NCI-H226 (cell line): ENCODE measurements around the gene BRSK1.

Source experiments
- DNase-seq: peaks from one replicate; pipeline ENCODE4 v3.0.0-alpha.2; 2015

BRSK1 gene

GRCh38 chr19:55275851-55276719, 7.7 kb upstream of the BRSK1 start:
- DNase-seq, result no peak

- no peak for DNase-seq
Measured at GRCh38 chr19:55276720-55277430, 6.9 kb upstream of the BRSK1 start.

DNA sequence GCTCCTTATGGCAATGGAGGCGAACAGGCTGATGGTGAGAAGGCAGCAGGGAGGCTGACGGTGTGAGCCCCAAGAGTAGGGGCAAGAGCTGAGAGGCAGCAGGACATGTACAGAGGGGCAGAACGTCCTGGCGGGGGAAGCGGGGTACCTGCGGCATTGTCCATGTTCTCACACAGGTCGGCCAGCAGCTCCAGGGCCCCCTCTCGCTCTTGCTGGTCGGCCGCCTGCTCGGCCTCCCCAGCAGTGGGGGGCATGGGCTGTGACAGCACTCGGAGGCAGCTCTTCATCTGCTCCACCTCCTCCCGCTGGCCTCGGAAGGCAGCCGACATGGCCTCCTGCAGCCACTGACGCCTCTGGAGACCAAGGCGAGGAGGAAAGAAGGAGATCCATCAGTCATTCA, 6.3 kb upstream of the BRSK1 start:
- no peak for DNase-seq

DNA sequence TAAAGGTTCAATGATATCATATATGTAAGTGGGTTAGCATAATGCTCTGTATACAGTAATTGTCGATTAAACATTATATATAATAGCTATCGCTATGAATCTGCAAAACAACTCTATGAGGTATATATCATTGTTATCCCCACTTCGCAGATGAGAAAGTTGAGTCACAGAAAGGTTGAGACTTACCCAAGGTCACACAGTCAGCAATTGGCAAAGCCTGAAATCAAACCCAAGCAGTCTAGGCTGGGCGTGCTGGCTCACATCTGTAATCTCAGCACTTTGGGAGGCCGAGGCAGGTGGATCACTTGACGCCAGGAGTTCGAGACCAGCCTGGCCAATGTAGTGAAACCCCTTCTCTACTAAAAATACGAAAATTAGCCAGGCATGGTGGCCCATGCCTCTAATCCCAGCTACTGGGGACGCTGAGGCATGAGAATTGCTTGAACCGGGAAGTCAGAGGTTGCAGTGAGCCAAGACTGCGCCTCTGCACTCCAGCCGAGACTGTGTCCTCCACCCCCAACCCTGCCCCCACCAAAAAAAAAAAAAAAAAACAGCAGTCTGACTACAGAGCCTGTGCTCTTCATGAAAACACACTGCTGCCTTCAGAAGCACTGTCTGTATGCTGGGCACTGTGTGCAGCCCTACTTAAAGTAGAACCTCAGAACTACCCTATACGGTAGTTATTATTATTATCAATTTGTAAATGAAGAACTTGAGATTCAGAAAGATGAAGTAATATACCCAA, 5.2 kb upstream of the BRSK1 start:
- no peak for DNase-seq

DNA sequence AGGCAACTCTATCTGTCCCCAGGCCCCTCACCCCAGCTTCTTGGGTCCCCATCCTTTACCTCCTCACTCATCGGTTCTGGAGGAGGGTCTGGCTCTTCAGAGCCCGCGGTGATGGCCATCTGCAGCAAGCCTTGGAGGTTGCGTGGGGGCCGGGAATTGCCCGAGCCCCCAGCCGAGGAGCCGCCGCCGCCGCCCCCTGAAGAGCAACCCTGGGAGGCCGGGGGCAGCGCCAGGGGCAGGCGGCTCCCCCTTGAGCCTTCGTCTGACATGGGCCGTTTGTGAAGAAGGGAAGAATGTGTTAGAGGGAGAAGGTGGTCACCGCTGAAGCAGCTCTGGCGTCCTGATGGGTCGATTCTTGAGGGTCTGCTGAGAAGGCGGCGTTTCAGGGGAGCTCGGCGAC, 4.5 kb upstream of the BRSK1 start:
- no peak for DNase-seq

- peak; percentile 98 for DNase-seq
Measured at GRCh38 chr19:55279770-55280643, 3.8 kb upstream of the BRSK1 start, which contains the start of gene HSPBP1. Gene HSPBP1 (minus strand): TSS chr19:55280110. CDS start chr19:55279608, 502 bp downstream.

DNA sequence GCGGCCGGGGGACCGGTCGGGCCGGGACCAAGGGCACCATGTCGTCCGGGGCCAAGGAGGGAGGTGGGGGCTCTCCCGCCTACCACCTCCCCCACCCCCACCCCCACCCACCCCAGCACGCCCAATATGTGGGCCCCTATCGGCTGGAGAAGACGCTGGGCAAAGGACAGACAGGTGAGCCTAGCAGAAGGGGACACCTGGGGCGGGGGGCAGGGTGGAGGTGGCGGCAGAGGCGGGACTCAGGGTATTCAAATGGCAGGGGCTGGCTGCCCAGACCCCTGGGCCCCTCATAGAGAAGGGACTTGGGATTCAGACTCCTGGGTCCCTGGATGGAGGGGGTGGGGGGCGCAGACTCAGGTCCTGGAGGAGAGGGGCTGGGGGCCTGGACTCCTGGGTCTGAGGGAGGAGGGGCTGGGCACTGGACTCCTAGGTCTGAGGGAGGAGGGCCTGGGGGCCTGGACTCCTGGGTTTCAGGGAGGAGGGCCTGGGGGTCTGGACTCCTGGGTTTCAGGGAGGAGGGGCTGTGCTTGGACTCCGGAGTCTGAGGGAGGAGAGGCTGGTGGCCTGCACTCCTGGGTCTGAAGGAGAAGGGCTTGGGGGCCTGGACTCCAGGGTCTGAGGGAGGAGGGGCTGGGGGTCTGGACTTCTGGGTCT, 735 bp downstream of the BRSK1 start:
- no peak for DNase-seq

GRCh38 chr19:55285229-55285890, 1.6 kb downstream of the BRSK1 start:
- DNase-seq, result no peak

GRCh38 chr19:55287361-55288079, 3.7 kb downstream of the BRSK1 start:
- no peak for DNase-seq

DNA sequence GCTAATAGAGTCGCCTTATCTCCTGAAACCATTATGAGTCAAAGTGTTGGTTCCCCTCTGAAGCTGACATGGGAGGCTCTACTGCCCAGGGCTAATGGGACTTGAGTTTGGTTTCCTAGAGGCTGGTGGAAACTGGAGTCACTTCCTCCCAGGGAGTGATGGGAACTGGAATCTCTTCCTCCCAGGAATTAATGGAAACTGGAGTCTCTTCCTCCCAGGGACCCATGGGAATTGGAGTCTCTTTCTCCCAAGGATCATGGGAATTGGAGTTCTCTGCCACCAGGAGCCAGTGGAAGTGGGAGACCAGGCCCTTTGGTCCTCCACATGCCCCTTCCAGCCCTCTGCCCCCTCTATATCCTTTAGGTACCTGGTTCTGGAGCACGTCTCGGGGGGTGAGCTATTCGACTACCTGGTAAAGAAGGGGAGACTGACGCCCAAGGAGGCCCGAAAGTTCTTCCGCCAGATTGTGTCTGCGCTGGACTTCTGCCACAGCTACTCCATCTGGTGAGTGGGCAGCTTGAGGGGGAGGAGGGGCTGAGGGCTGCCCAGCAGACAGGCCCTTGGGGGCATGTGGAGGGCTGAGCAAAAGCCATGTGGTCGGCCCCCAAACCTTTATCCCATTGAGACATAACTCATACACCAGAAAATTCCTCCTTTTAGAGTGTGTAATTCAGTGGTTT, 5.5 kb downstream of the BRSK1 start:
- DNase-seq, result no peak

GRCh38 chr19:55297267-55297666, 13.5 kb downstream of the BRSK1 start:
- DNase-seq, result no peak

DNA sequence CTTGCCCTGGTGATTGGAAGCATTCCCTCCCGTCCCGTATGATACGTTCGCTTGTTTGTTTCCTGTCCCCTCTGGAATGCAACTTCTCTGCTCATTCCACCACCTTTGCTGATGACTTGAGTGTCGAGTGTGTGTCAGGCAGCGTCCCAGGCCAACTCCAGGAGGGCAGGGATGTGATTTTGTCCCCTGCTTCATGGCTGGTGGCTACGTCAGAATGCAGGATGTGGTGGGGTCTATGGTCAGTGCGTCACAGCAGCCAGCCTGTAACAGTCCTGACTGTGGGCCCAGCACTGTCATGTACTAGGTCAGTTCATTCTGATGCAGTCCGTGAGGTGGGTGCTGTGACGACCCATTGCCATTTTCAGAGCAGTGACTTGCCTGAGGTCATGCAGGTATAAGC, 16.2 kb downstream of the BRSK1 start:
- no peak for DNase-seq

GRCh38 chr19:55300886-55301458, 17.2 kb downstream of the BRSK1 start:
- no peak for DNase-seq

- DNase-seq, result peak; percentile 53
Measured at GRCh38 chr19:55301459-55302317, 17.9 kb downstream of the BRSK1 start.

DNA sequence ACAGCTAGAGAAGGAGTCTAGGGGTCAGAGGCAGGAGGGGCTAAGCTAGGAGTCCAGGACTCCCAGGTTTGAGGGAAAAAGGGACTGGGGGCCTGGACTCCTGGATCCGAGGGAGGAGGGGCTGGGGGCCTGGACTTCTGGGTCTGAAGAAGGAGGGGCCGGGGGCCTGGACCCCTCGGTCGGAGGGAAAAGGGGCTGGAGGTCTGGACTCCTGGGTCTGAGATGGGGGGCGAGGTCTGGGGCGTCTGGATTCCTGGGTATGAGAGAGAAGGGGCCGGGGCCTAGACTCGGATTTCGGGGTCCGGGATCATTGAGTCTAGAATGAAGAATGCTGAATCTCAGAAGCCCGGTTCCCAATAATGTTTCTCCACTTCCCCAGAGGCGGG, 18.5 kb downstream of the BRSK1 start:
- no peak for DNase-seq

GRCh38 chr19:55303477-55303876, 19.7 kb downstream of the BRSK1 start:
- no peak for DNase-seq

- DNase-seq, result no peak
Measured at GRCh38 chr19:55304279-55304978, 20.6 kb downstream of the BRSK1 start.

DNA sequence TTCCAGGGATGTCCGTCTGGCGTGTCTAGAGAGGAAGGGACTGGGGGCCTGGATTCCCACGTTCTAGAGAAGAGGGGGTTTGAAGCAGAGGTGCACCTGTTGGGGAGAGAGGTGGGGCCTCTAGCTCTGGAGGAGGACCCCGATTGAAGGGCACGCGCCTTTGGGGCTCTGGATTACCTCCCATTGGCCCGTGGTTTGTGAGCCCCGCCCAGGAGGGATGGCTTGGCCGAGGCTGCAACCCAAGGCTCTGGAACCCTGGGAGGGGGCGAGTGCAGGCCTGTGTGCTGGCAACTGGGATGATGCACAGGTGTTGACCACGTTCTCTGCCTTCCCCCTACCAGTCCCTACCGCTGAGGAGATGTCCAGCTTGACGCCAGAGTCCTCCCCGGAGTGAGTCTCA, 21.2 kb downstream of the BRSK1 start:
- no peak for DNase-seq
